Islet precursor cell (in vitro differentiated cells): ENCODE results near the gene GABRD.

Experiments
- DNase-seq: peaks from one replicate; pipeline ENCODE4 v3.0.0-alpha.2; 2018

GABRD gene

GRCh38 chr1:2018217-2019171, 651 bp upstream of the GABRD start:
- DNase-seq = no peak

GRCh38 chr1:2019571-2020309, 595 bp downstream of the GABRD start:
- DNase-seq = peak; percentile 70

- no peak for DNase-seq
Measured at GRCh38 chr1:2020310-2020655, 1.1 kb downstream of the GABRD start.

- DNase-seq = no peak
Measured at GRCh38 chr1:2021550-2021949, 2.4 kb downstream of the GABRD start.

GRCh38 chr1:2022063-2022770, 3.1 kb downstream of the GABRD start:
- DNase-seq = no peak

- no peak for DNase-seq
Measured at GRCh38 chr1:2023187-2023586, 4.0 kb downstream of the GABRD start.

- no peak for DNase-seq
Measured at GRCh38 chr1:2024451-2024850, 5.3 kb downstream of the GABRD start.

GRCh38 chr1:2024887-2025286, 5.7 kb downstream of the GABRD start:
- DNase-seq = no peak

- no peak for DNase-seq
Measured at GRCh38 chr1:2025491-2025981, 6.4 kb downstream of the GABRD start.

- no peak for DNase-seq
Measured at GRCh38 chr1:2027961-2028583, 8.9 kb downstream of the GABRD start.

GRCh38 chr1:2028870-2029560, 9.9 kb downstream of the GABRD start:
- DNase-seq = no peak

GRCh38 chr1:2029561-2029960, 10.4 kb downstream of the GABRD start:
- no peak for DNase-seq

- no peak for DNase-seq
Measured at GRCh38 chr1:2030076-2030871, 11.1 kb downstream of the GABRD start.

GRCh38 chr1:2031546-2032540, 12.7 kb downstream of the GABRD start:
- DNase-seq = no peak

- no peak for DNase-seq
Measured at GRCh38 chr1:2032737-2033136, 13.6 kb downstream of the GABRD start.

GRCh38 chr1:2033165-2033564, 14.0 kb downstream of the GABRD start:
- no peak for DNase-seq

- no peak for DNase-seq
Measured at GRCh38 chr1:2036287-2036686, 17.1 kb downstream of the GABRD start.

GRCh38 chr1:2037314-2037979, 18.3 kb downstream of the GABRD start:
- no peak for DNase-seq

GRCh38 chr1:2038229-2038628, 19.1 kb downstream of the GABRD start:
- no peak for DNase-seq
